Measurements from ENCODE around the gene RSPH6A.

GRCh38 chr19:45812297-45812696 lies 2.8 kb downstream of the RSPH6A start:
- TF ChIP-seq POLR2A (IDR thresholded peaks at IDR 0.05) (no peak), CTCF (IDR thresholded peaks at IDR 0.05 in 8 of 11, conservative IDR thresholded peaks at IDR 0.05 in 3 of 11) (no peak)

Measured in spleen (tissue), 7 donors.